Measurements from ENCODE around the gene GADD45B. TPM values are rescaled to one million over a fixed set of nuclear protein-coding genes. Genes with fewer than 3 reads are reported as not detected.

Gene GADD45B
- total and polyA plus RNA-seq, 10 of the 15 experiments (the other 5 are each of a cell fraction or from before 2014, with no cell fraction given): 2.4 to 180 (median 91.1) TPM

DNA sequence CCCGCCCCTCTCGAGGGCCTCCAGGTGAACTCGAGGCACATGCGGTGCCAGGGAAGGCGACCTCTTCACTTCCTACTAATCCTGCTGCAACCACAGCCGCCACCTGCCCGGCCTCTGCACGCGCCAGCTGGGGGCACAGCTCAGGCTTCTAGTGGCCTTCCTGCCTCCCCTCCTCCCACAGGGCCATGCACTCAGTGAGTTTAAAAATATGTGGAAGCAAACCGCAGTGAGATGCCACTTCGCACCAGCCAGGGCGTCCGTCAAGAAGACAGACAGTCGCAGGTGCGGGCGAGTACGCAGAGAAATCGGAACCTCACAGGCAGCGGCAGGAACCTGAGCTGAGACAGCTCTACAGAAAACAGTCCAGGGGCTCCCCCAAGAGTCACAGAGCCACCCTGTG, 29.5 kb upstream of the GADD45B start:
- peaks cover 43% of the 10 kb centered on the region for H3K79me2 ChIP-seq (ENCODE audit: control insufficient read depth, insufficient read depth, low read length)
- no peak for FAIRE-seq
- intact Hi-C loops (cut with micrococcal nuclease; ENCODE audit: unreplicated experiment): no loop called here
- H3K27me3 ChIP-seq (replicated peaks in 1 of 2; ENCODE audit: control insufficient read depth in 2 of 2, insufficient read depth in 2 of 2, low read length in 1 of 2): no peaks in the 10 kb centered on the region
- peak; percentile 61 for ATAC-seq
- 59% methylated on average over 16 of the region's 19 CpGs for WGBS (ENCODE audit: insufficient coverage, insufficient replicate concordance, low lambda C conversion rate, missing lambda C conversion rate)
- H3K4me2 ChIP-seq (ENCODE audit: control insufficient read depth, insufficient read depth): peak overlapping the region; percentile 79
- H3K36me3 ChIP-seq (ENCODE audit: control insufficient read depth in 2 of 2, insufficient read depth in 2 of 2, low read length in 1 of 2): peaks cover 14 to 34% of the 10 kb centered on the region in 2 experiments
- POLR2A ChIA-PET: interaction anchor here (0.6 to 1.0 kb wide), 2 partner anchors 186 to 207 kb away, joined by 3 read pairs; no protein-coding TSS in a partner anchor
- no peak for DNase-seq (ENCODE audit: low read depth, low spot score)
- no peak overlapping the region for H2AFZ ChIP-seq (ENCODE audit: control insufficient read depth, low read depth, low read length)
- RAD21 ChIA-PET (ENCODE audit: unreplicated experiment): no interaction called here
- peak overlapping the region; percentile 35; the same call in 1 of the 2 replicates for H3K9ac ChIP-seq (ENCODE audit: control insufficient read depth, insufficient read depth, low read length)
- no peak overlapping the region; the same call in 1 of the 2 replicates for H3K27ac ChIP-seq (ENCODE audit: control insufficient read depth, insufficient read depth)
- H3K4me3 ChIP-seq: 0 out of 2 replicates have a peak overlapping the region, but pooled peaks have one; percentile 24
- no peaks in the 10 kb centered on the region for H3K9me3 ChIP-seq (replicated peaks; ENCODE audit: control insufficient read depth, insufficient read depth, low read length)
- peaks cover 4% of the 10 kb centered on the region; the same call in 1 of the 2 replicates for H4K20me1 ChIP-seq (ENCODE audit: control insufficient read depth, insufficient read depth)
- CTCF ChIA-PET: no interaction called here
- no TSS peak for BruUV-seq (replicated peaks)
- in situ Hi-C loops (cut with MboI): no loop called here
- SMC1A ChIA-PET (ENCODE audit: uncharacterized antibody, unreplicated experiment): no interaction called here
- peaks cover 11% of the 10 kb centered on the region; the same call in 1 of the 2 replicates for H3K4me1 ChIP-seq (ENCODE audit: control insufficient read depth, insufficient read depth, low read length)
- TF ChIP-seq RUNX3 (IDR thresholded peaks at IDR 0.05; ENCODE audit: low read length) (peak; percentile 40; the same call in 1 of the 2 replicates), NRF1 (conservative IDR thresholded peaks at IDR 0.05; ENCODE audit: low read depth, low read length) (no peak), CREB1 (IDR thresholded peaks at IDR 0.05; ENCODE audit: low read depth) (no peak), SMAD5 (IDR thresholded peaks at IDR 0.05; ENCODE audit: low read depth) (no peak), HDAC6 (IDR thresholded peaks at IDR 0.05; ENCODE audit: unreplicated experiment) (no peak), RAD21 (IDR thresholded peaks at IDR 0.05; ENCODE audit: insufficient read depth, low read depth, low read length) (0 out of 2 replicates have a peak, but pooled peaks have one; percentile 15), NR2C1 (IDR thresholded peaks at IDR 0.05) (no peak), BHLHE40 (IDR thresholded peaks at IDR 0.05; ENCODE audit: borderline replicate concordance in 1 of 2, low read depth in 2 of 2, low read length in 1 of 2) (peak in 1 of 2 experiments; percentile 43; a peak in 1 of 4 replicates), ZBED1 (IDR thresholded peaks at IDR 0.05; ENCODE audit: borderline replicate concordance) (no peak), TCF3 (IDR thresholded peaks at IDR 0.05; ENCODE audit: borderline replicate concordance, insufficient read depth, low read depth, low read length) (0 out of 2 replicates have a peak, but pooled peaks have one; percentile 32), MEF2A (IDR thresholded peaks at IDR 0.05; ENCODE audit: insufficient read depth, low read depth, low read length) (no peak)
- TF ChIP-seq, protein P1, sequence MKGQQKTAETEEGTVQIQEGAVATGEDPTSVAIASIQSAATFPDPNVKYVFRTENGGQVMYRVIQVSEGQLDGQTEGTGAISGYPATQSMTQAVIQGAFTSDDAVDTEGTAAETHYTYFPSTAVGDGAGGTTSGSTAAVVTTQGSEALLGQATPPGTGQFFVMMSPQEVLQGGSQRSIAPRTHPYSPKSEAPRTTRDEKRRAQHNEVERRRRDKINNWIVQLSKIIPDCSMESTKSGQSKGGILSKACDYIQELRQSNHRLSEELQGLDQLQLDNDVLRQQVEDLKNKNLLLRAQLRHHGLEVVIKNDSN (IDR thresholded peaks at IDR 0.05; ENCODE audit: borderline replicate concordance, extremely low read length, insufficient read depth, low read depth, low read length): no peak
- TF ChIP-seq, protein P2, sequence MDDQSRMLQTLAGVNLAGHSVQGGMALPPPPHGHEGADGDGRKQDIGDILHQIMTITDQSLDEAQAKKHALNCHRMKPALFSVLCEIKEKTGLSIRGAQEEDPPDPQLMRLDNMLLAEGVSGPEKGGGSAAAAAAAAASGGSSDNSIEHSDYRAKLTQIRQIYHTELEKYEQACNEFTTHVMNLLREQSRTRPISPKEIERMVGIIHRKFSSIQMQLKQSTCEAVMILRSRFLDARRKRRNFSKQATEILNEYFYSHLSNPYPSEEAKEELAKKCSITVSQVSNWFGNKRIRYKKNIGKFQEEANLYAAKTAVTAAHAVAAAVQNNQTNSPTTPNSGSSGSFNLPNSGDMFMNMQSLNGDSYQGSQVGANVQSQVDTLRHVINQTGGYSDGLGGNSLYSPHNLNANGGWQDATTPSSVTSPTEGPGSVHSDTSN (IDR thresholded peaks at IDR 0.05; ENCODE audit: insufficient replicate concordance, low read depth, low read length): peak; percentile 63
- TF ChIP-seq, protein P3, sequence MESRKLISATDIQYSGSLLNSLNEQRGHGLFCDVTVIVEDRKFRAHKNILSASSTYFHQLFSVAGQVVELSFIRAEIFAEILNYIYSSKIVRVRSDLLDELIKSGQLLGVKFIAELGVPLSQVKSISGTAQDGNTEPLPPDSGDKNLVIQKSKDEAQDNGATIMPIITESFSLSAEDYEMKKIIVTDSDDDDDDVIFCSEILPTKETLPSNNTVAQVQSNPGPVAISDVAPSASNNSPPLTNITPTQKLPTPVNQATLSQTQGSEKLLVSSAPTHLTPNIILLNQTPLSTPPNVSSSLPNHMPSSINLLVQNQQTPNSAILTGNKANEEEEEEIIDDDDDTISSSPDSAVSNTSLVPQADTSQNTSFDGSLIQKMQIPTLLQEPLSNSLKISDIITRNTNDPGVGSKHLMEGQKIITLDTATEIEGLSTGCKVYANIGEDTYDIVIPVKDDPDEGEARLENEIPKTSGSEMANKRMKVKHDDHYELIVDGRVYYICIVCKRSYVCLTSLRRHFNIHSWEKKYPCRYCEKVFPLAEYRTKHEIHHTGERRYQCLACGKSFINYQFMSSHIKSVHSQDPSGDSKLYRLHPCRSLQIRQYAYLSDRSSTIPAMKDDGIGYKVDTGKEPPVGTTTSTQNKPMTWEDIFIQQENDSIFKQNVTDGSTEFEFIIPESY (IDR thresholded peaks at IDR 0.05): no peak
- TF ChIP-seq, protein P4, sequence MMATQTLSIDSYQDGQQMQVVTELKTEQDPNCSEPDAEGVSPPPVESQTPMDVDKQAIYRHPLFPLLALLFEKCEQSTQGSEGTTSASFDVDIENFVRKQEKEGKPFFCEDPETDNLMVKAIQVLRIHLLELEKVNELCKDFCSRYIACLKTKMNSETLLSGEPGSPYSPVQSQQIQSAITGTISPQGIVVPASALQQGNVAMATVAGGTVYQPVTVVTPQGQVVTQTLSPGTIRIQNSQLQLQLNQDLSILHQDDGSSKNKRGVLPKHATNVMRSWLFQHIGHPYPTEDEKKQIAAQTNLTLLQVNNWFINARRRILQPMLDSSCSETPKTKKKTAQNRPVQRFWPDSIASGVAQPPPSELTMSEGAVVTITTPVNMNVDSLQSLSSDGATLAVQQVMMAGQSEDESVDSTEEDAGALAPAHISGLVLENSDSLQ (IDR thresholded peaks at IDR 0.05): peak; percentile 81
